Measurements from ENCODE around the gene SLC7A5.
A peak's percentile ranks its signal among the peaks of the same experiment; 100 is the strongest.
"Not testable (repeated sequence)": the region's sequence is repeated elsewhere in the genome, so short reads cannot be mapped to it uniquely, and the experiment has no call there.

The SLC7A5 gene

GRCh38 chr16:87869061-87869878, at the start of gene SLC7A5:
TSS of gene SLC7A5 (minus strand) at chr16:87869507. CDS start at chr16:87869422, 85 bp downstream.
- DNase-seq, result peak; percentile 94

GRCh38 chr16:87918338-87918737, 49.0 kb upstream of the SLC7A5 start:
- DNase-seq, result no peak

- DNase-seq, result no peak
Observed at GRCh38 chr16:87917503-87917902, 48.2 kb upstream of the SLC7A5 start.

- no peak for DNase-seq
Observed at GRCh38 chr16:87914812-87915211, 45.5 kb upstream of the SLC7A5 start.

GRCh38 chr16:87914021-87914725, 44.9 kb upstream of the SLC7A5 start:
- DNase-seq, result not testable (repeated sequence)

GRCh38 chr16:87912691-87913090, 43.4 kb upstream of the SLC7A5 start:
- DNase-seq, result not testable (repeated sequence)

- not testable (repeated sequence) for DNase-seq
Observed at GRCh38 chr16:87911106-87911763, 41.9 kb upstream of the SLC7A5 start.

GRCh38 chr16:87909203-87909935, 40.1 kb upstream of the SLC7A5 start:
- peak; percentile 92 for DNase-seq

GRCh38 chr16:87908101-87908500, 38.8 kb upstream of the SLC7A5 start:
- DNase-seq, result not testable (repeated sequence)

GRCh38 chr16:87905521-87905920, 36.2 kb upstream of the SLC7A5 start:
- DNase-seq, result not testable (repeated sequence)

GRCh38 chr16:87904963-87905362, 35.7 kb upstream of the SLC7A5 start:
- not testable (repeated sequence) for DNase-seq

- DNase-seq, result not testable (repeated sequence)
Observed at GRCh38 chr16:87900489-87900888, 31.2 kb upstream of the SLC7A5 start.

GRCh38 chr16:87897521-87898505, 28.5 kb upstream of the SLC7A5 start:
- peak; percentile 92 for DNase-seq

GRCh38 chr16:87896924-87897520, 27.7 kb upstream of the SLC7A5 start:
- DNase-seq, result not testable (repeated sequence)

GRCh38 chr16:87896176-87896890, 27.0 kb upstream of the SLC7A5 start:
- DNase-seq, result peak; percentile 53

- peak; percentile 96 for DNase-seq
Observed at GRCh38 chr16:87895641-87896141, 26.4 kb upstream of the SLC7A5 start.

GRCh38 chr16:87894005-87894404, 24.7 kb upstream of the SLC7A5 start:
- DNase-seq, result not testable (repeated sequence)

GRCh38 chr16:87891764-87892163, 22.5 kb upstream of the SLC7A5 start:
- no peak for DNase-seq

GRCh38 chr16:87889762-87890161, 20.5 kb upstream of the SLC7A5 start:
- peak; percentile 54 for DNase-seq

GRCh38 chr16:87888346-87888745, 19.0 kb upstream of the SLC7A5 start:
- not testable (repeated sequence) for DNase-seq
